Type B pancreatic cell (in vitro differentiated cells): ENCODE measurements around the gene KCNJ6. TPM values are rescaled to one million over a fixed set of nuclear protein-coding genes. Genes with fewer than 3 reads are reported as not detected.

ENCODE experiments used
- DNase-seq: peaks from one replicate; pipeline ENCODE4 v3.0.0; 2021; ENCODE audit warnings: mixed read lengths; ENCODE audit not compliant: unreplicated experiment; ENCODE audit errors: extremely low spot score
- H3K27ac Mint-ChIP-seq: 2 replicates; pipeline ENCODE4 v1.8.0; 2021; ENCODE audit warnings: mild to moderate bottlenecking, mixed read lengths
- H3K27me3 Mint-ChIP-seq: 2 replicates; pipeline ENCODE4 v1.8.0; 2021; ENCODE audit warnings: mixed read lengths
- H3K36me3 Mint-ChIP-seq: 2 replicates; pipeline ENCODE4 v1.8.0; 2021; ENCODE audit warnings: mixed read lengths
- H3K4me1 Mint-ChIP-seq: one replicate; pipeline ENCODE4 v1.8.0; 2021; ENCODE audit warnings: mixed read lengths; ENCODE audit not compliant: unreplicated experiment
- H3K4me3 Mint-ChIP-seq: 2 replicates; pipeline ENCODE4 v1.8.0; 2021; ENCODE audit warnings: mild to moderate bottlenecking, mixed read lengths
- H3K9me3 Mint-ChIP-seq: 2 replicates; pipeline ENCODE4 v1.8.0; 2021; ENCODE audit warnings: mixed read lengths
- total RNA-seq: library from RNA; stranded (reverse); gene quantifications from 2 replicates; pipeline ENCODE4 v1.2.1, GENCODE V29; 2021; ENCODE audit warnings: low replicate concordance
- TF ChIP-seq, protein P1 (sequence below): fragments of 200-600 bp; sonication (generic); conservative IDR thresholded peaks from 2 replicates; pipeline ENCODE4 v1.5.0; 2021; ENCODE audit warnings: antibody characterized with exemption, mild to moderate bottlenecking

KCNJ6 gene
- total RNA-seq, 1 donor from 2014 or later, result 2.1 TPM

DNA sequence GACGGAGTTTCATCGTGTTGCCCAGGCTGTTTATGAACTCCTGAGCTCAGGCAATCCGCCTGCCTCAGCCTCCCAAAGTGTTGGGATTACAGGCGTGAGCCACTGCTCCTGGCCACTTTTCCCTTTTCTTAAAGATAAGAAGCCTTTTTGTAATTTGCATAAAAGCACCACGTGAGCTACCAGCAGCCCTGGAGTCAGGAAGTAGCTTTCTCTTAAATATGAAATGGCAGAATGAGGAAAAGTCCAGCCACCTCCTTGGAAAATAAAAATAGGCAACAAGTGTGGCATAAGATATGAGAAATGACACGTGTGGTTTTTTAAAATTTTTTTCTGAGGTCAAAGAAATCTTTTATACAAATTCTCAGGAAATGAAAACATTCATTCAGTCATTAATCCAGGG, 289.9 kb downstream of the KCNJ6 start:
- H3K4me1 Mint-ChIP-seq, result peaks cover 13% of the 10 kb centered on the region
- peaks cover 9% of the 10 kb centered on the region for H3K27me3 Mint-ChIP-seq
- no peaks in the 10 kb centered on the region for H3K9me3 Mint-ChIP-seq
- no peaks in the 10 kb centered on the region for H3K36me3 Mint-ChIP-seq
- no peak for DNase-seq
- H3K27ac Mint-ChIP-seq, result no peak overlapping the region
- TF ChIP-seq, protein P1, sequence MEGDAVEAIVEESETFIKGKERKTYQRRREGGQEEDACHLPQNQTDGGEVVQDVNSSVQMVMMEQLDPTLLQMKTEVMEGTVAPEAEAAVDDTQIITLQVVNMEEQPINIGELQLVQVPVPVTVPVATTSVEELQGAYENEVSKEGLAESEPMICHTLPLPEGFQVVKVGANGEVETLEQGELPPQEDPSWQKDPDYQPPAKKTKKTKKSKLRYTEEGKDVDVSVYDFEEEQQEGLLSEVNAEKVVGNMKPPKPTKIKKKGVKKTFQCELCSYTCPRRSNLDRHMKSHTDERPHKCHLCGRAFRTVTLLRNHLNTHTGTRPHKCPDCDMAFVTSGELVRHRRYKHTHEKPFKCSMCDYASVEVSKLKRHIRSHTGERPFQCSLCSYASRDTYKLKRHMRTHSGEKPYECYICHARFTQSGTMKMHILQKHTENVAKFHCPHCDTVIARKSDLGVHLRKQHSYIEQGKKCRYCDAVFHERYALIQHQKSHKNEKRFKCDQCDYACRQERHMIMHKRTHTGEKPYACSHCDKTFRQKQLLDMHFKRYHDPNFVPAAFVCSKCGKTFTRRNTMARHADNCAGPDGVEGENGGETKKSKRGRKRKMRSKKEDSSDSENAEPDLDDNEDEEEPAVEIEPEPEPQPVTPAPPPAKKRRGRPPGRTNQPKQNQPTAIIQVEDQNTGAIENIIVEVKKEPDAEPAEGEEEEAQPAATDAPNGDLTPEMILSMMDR, result no peak
- H3K4me3 Mint-ChIP-seq, result no peak overlapping the region

DNA sequence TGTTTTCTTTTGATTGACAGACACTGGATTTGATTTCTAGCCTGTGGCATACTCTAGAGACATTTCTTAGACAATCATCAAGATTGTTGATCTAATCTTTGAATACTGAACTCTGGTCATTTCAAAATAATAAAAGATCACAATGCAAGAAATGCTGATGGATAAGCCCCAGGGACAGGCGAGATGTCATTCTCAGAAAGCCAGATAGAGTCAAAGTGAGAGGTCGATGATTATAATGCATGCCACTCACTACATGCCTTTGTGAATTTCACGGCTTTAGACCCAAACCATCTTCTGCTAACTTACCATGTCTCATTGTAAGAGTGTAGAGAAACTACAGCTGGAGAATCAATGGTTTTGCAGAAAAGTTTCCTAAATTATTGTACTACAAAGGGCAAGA, 292.6 kb downstream of the KCNJ6 start:
- Mint-ChIP-seq H3K27ac (no peak overlapping the region), H3K4me3 (no peak overlapping the region), H3K36me3 (no peaks in the 10 kb centered on the region), H3K27me3 (peaks cover 3% of the 10 kb centered on the region), H3K4me1 (peaks cover 13% of the 10 kb centered on the region), H3K9me3 (no peaks in the 10 kb centered on the region)
- DNase-seq, result no peak
- TF ChIP-seq, protein P1, result no peak

DNA sequence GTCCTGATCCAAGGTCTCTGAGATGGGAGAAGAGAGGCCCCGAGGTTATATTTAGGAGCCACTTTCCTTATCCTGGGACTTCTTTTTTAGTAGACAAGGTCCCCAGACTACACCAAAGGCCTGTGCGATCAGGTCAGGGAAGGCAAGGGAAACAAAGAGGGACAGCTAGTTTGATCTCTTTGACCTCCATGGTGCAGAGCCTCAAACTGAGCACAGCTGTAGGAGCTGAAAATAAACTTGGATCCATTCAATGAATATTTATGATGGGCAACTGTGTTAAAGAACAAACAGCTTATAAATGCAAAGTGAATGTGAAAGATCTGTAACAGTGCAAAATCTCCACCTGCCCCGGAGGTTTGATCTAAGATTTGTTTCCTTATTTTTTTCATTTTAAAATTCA, 293.1 kb downstream of the KCNJ6 start:
- no peak overlapping the region for H3K27ac Mint-ChIP-seq
- H3K9me3 Mint-ChIP-seq, result no peaks in the 10 kb centered on the region
- no peaks in the 10 kb centered on the region for H3K36me3 Mint-ChIP-seq
- H3K27me3 Mint-ChIP-seq, result no peaks in the 10 kb centered on the region
- TF ChIP-seq, protein P1, result no peak
- peaks cover 13% of the 10 kb centered on the region for H3K4me1 Mint-ChIP-seq
- DNase-seq, result no peak
- no peak overlapping the region for H3K4me3 Mint-ChIP-seq

DNA sequence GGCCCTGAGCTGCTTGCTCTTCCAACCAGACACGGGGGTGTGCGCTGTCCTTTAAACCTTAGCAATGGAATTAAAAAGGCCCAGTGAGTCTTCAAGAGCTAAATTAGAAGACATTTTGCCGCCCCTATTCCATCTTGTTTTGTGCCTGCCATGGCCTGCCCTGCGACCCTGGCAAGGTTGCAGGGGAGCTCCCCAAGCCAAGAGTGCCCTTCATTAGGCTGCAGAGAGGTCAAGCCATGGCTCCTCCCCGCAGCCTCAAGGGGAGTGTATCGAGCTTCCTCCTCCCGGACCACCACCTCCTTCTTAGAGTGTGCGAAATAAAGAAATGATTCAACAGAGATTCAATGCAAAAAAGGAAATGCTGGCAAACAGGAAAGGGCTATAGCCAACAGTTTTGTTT, 293.5 kb downstream of the KCNJ6 start:
- TF ChIP-seq, protein P1, result no peak
- H3K36me3 Mint-ChIP-seq, result no peaks in the 10 kb centered on the region
- no peak overlapping the region for H3K4me3 Mint-ChIP-seq
- H3K9me3 Mint-ChIP-seq, result no peaks in the 10 kb centered on the region
- H3K27me3 Mint-ChIP-seq, result no peaks in the 10 kb centered on the region
- H3K27ac Mint-ChIP-seq, result no peak overlapping the region
- no peak for DNase-seq
- peaks cover 13% of the 10 kb centered on the region for H3K4me1 Mint-ChIP-seq

DNA sequence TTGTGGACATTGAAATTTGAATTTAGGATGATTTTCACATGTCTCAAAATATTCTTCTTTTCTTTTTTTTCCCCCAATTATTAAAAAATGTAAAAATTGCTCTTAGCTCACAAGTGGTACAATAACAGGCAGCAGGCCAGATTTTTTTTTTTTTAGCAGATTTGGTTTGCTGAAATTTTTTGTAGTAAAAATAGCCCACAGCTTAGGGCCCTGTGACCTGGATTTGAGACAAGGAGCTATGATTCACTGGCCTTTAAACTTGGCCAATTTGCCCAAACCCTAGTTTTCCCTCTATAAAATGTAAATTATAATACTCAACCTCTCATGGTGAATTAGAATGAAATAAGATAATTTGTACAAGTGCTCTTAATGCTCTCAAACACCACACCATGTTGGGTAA, 295.9 kb downstream of the KCNJ6 start:
- no peak for DNase-seq
- H3K9me3 Mint-ChIP-seq, result no peaks in the 10 kb centered on the region
- H3K4me3 Mint-ChIP-seq, result no peak overlapping the region
- no peaks in the 10 kb centered on the region for H3K36me3 Mint-ChIP-seq
- no peak overlapping the region for H3K27ac Mint-ChIP-seq
- peaks cover 6% of the 10 kb centered on the region for H3K4me1 Mint-ChIP-seq
- no peaks in the 10 kb centered on the region for H3K27me3 Mint-ChIP-seq
- TF ChIP-seq, protein P1, result no peak

DNA sequence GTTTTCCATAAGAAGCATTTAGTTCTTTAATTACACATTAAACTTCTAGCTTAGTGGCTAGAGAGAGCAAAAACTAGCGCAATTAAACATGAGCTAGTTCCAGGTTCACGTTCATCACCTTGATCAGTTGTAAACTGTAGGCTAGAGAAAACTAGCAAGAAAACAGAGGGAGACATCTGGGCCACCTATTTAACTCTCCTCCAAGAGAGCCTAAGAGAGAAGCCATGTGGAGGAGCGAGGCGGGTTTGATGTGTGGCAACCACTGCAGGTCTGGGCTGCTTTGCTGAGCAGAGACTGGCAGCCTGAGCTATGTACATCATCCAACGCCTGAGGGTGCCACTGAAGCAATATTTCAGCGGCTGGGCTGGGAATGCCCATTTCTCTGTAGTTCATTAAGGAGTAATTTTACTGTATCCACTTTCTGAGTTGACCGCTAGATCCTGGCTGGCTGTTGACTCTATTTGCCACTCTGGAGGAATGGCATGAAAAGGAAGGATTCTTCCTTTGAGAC, 296.7 kb downstream of the KCNJ6 start:
- DNase-seq, result no peak
- TF ChIP-seq, protein P1, result no peak
- H3K27me3 Mint-ChIP-seq, result no peaks in the 10 kb centered on the region
- H3K36me3 Mint-ChIP-seq, result no peaks in the 10 kb centered on the region
- peaks cover 6% of the 10 kb centered on the region for H3K4me1 Mint-ChIP-seq
- H3K27ac Mint-ChIP-seq, result no peak overlapping the region
- no peaks in the 10 kb centered on the region for H3K9me3 Mint-ChIP-seq
- H3K4me3 Mint-ChIP-seq, result no peak overlapping the region
